Measurements from ENCODE around the gene GTSE1. TPM values are rescaled to one million over a fixed set of nuclear protein-coding genes. Genes with fewer than 3 reads are reported as not detected.

The GTSE1 gene
- total RNA-seq, 1 experiment from 2014 or later, result 20.6 TPM

GRCh38 chr22:46293577-46294260, 3.0 kb upstream of the GTSE1 start:
- CTCF ChIA-PET, result no interaction called here
- no peaks in the 10 kb centered on the region for H3K27me3 ChIP-seq (ENCODE audit: low read length)
- H3K79me2 ChIP-seq (ENCODE audit: low read length), result peaks cover 19% of the 10 kb centered on the region
- DNase-seq, result no peak
- H2AFZ ChIP-seq (ENCODE audit: low read length), result no peak overlapping the region
- H3K27ac ChIP-seq (ENCODE audit: low read length), result no peak overlapping the region
- TF ChIP-seq CTCF (conservative IDR thresholded peaks at IDR 0.05; ENCODE audit: low read depth, low read length) (no peak), EZH2 (IDR thresholded peaks at IDR 0.05; ENCODE audit: low read length, unreplicated experiment) (no peak), EZH2phosphoT487 (IDR thresholded peaks at IDR 0.05; ENCODE audit: borderline replicate concordance, low read length) (no peak)
- H3K36me3 ChIP-seq (ENCODE audit: low read depth, low read length), result 0 out of 2 replicates have a peak, but pooled peaks cover 2% of the 10 kb centered on the region
- no peaks in the 10 kb centered on the region for H3K9me3 ChIP-seq (ENCODE audit: low read length)
- intact Hi-C loops (cut with micrococcal nuclease), result no loop called here
- peaks cover 13% of the 10 kb centered on the region for H3K4me1 ChIP-seq (ENCODE audit: insufficient read depth, low read length)
- H3K4me2 ChIP-seq (ENCODE audit: low read length), result no peak overlapping the region
- no peaks in the 10 kb centered on the region for H4K20me1 ChIP-seq (ENCODE audit: low read length)
- POLR2A ChIA-PET (ENCODE audit: unreplicated experiment), result no interaction called here
- H3K9ac ChIP-seq (ENCODE audit: low read length), result no peak overlapping the region
- no TSS peak for BruUV-seq (replicated peaks)
- H3K9me2 ChIP-seq (replicated peaks; ENCODE audit: low read length), result no peaks in the 10 kb centered on the region
- no peak overlapping the region for H3K4me3 ChIP-seq (ENCODE audit: low read length)
- no peaks in the 10 kb centered on the region for H3F3A ChIP-seq (ENCODE audit: low read length, unreplicated experiment)
- ATAC-seq, result no peak

GRCh38 chr22:46294784-46295183, 1.9 kb upstream of the GTSE1 start:
- H3K4me3 ChIP-seq (ENCODE audit: low read length), result no peak overlapping the region
- no peaks in the 10 kb centered on the region for H3K9me3 ChIP-seq (ENCODE audit: low read length)
- no peak overlapping the region for H3K9ac ChIP-seq (ENCODE audit: low read length)
- H3K79me2 ChIP-seq (ENCODE audit: low read length), result peaks cover 28% of the 10 kb centered on the region
- H3K27ac ChIP-seq (ENCODE audit: low read length), result no peak overlapping the region
- H3F3A ChIP-seq (ENCODE audit: low read length, unreplicated experiment), result no peaks in the 10 kb centered on the region
- CTCF ChIA-PET, result no interaction called here
- no peak overlapping the region for H3K4me2 ChIP-seq (ENCODE audit: low read length)
- H3K36me3 ChIP-seq (ENCODE audit: low read depth, low read length), result peaks cover 8% of the 10 kb centered on the region
- ATAC-seq (no peak), DNase-seq (no peak)
- H3K9me2 ChIP-seq (replicated peaks; ENCODE audit: low read length), result no peaks in the 10 kb centered on the region
- POLR2A ChIA-PET (ENCODE audit: unreplicated experiment), result no interaction called here
- intact Hi-C loops (cut with micrococcal nuclease), result loop anchor here (5.0 kb wide), 1 partner anchor 172 kb away; no protein-coding TSS in a partner anchor
- H4K20me1 ChIP-seq (ENCODE audit: low read length), result no peaks in the 10 kb centered on the region
- H3K27me3 ChIP-seq (ENCODE audit: low read length), result no peaks in the 10 kb centered on the region
- BruUV-seq (replicated peaks), result no TSS peak
- no peak overlapping the region for H2AFZ ChIP-seq (ENCODE audit: low read length)
- TF ChIP-seq EZH2 (IDR thresholded peaks at IDR 0.05; ENCODE audit: low read length, unreplicated experiment) (no peak), EZH2phosphoT487 (IDR thresholded peaks at IDR 0.05; ENCODE audit: borderline replicate concordance, low read length) (no peak), CTCF (conservative IDR thresholded peaks at IDR 0.05; ENCODE audit: low read depth, low read length) (no peak)
- peaks cover 13% of the 10 kb centered on the region for H3K4me1 ChIP-seq (ENCODE audit: insufficient read depth, low read length)

DNA sequence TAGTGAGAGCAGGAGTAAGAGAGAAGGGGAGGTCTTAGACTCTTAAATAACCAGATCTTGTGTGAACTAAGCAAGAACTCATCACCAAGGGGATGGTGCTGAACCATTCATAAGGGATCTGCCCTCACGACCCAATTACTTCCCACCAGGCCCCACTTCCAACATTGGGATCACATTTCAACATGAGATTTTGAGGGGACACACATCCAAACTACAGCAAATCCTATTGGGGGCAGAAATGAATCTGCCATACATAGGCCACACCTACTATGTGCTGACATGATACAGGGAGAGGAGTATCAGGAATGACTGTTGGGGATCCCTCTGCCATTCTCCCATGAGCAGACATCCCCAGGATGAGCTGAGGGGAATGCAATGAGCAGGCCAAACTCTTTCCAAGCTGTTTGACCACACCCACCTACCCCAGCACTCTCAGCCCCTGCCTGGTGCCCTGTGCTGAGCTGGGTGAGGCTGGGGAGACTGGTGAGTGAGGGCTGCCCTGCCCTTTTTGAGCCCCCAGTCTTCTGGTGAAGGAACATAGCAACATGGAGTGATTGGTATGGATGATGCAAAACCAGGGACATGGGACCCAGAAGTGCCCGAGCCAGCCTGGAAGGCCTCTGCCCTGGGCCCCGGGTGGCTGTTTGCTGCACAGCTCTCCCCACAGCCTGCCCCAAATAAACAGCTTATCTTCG, 1.2 kb upstream of the GTSE1 start:
- Histone ChIP-seq H3K79me2 (ENCODE audit: low read length) (peaks cover 32% of the 10 kb centered on the region), H3K4me2 (ENCODE audit: low read length) (peak overlapping the region; percentile 98), H3F3A (ENCODE audit: low read length, unreplicated experiment) (no peaks in the 10 kb centered on the region), H3K4me1 (ENCODE audit: insufficient read depth, low read length) (peaks cover 13% of the 10 kb centered on the region), H3K9ac (ENCODE audit: low read length) (no peak overlapping the region), H4K20me1 (ENCODE audit: low read length) (no peaks in the 10 kb centered on the region), H3K36me3 (ENCODE audit: low read depth, low read length) (peaks cover 12% of the 10 kb centered on the region), H3K9me2 (replicated peaks; ENCODE audit: low read length) (no peaks in the 10 kb centered on the region), H3K27me3 (ENCODE audit: low read length) (no peaks in the 10 kb centered on the region), H2AFZ (ENCODE audit: low read length) (no peak overlapping the region), H3K4me3 (ENCODE audit: low read length) (peak overlapping the region; percentile 84; the same call in 1 of the 2 replicates), H3K27ac (ENCODE audit: low read length) (no peak overlapping the region), H3K9me3 (ENCODE audit: low read length) (no peaks in the 10 kb centered on the region)
- ATAC-seq, result no peak
- intact Hi-C loops (cut with micrococcal nuclease), result loop anchor here (5.0 kb wide), 1 partner anchor 173 kb away; no protein-coding TSS in a partner anchor
- no peak for DNase-seq
- ChIA-PET CTCF (no interaction called here), POLR2A (ENCODE audit: unreplicated experiment) (no interaction called here)
- TF ChIP-seq EZH2phosphoT487 (IDR thresholded peaks at IDR 0.05; ENCODE audit: borderline replicate concordance, low read length), result no peak
- BruUV-seq (replicated peaks), result no TSS peak
